LHCN-M2 (cell line): ENCODE measurements around the gene WDR45B. TPM values are rescaled to one million over a fixed set of nuclear protein-coding genes. Genes with fewer than 3 reads are reported as not detected.
A peak's percentile ranks its signal among the peaks of the same experiment; 100 is the strongest.
"Not testable (repeated sequence)": the region's sequence is repeated elsewhere in the genome, so short reads cannot be mapped to it uniquely, and the experiment has no call there.

Source experiments
- DNase-seq: peaks from one replicate; pipeline ENCODE4 v3.0.0-alpha.2; 2012; ENCODE audit warnings: low read depth
- total RNA-seq: library from RNA; depleted of rRNA; stranded (reverse); fragments of >200 nt; gene quantifications from 2 replicates; pipeline ENCODE4 v1.2.3, GENCODE V29; 2014

Gene WDR45B
- total RNA-seq, 1 experiment from 2014 or later, result 90.8 TPM

GRCh38 chr17:82657926-82658325 lies 9.7 kb upstream of the WDR45B start:
- DNase-seq, result no peak

- DNase-seq, result no peak
These were observed 8.0 kb upstream of the WDR45B start for GRCh38 chr17:82656266-82656665.

- DNase-seq, result no peak
These were observed 7.3 kb upstream of the WDR45B start for GRCh38 chr17:82655523-82655922.

GRCh38 chr17:82655038-82655479 lies 6.8 kb upstream of the WDR45B start:
- no peak for DNase-seq

- not testable (repeated sequence) for DNase-seq
These were observed 6.4 kb upstream of the WDR45B start for GRCh38 chr17:82654611-82655010.

GRCh38 chr17:82653651-82654528 lies 5.6 kb upstream of the WDR45B start:
- DNase-seq, result no peak

- DNase-seq, result no peak
These were observed 2.5 kb upstream of the WDR45B start for GRCh38 chr17:82650723-82651122.

- DNase-seq, result no peak
These were observed 1.4 kb upstream of the WDR45B start for GRCh38 chr17:82649501-82650261.

- no peak for DNase-seq
These were observed 593 bp upstream of the WDR45B start for GRCh38 chr17:82648742-82649331.

- no peak for DNase-seq
These were observed 565 bp downstream of the WDR45B start for GRCh38 chr17:82647593-82648164.

GRCh38 chr17:82645516-82645915 lies 2.7 kb downstream of the WDR45B start:
- DNase-seq, result peak; percentile 13

- no peak for DNase-seq
These were observed 4.1 kb downstream of the WDR45B start for GRCh38 chr17:82644148-82644547.

- no peak for DNase-seq
These were observed 6.2 kb downstream of the WDR45B start for GRCh38 chr17:82642022-82642421.

GRCh38 chr17:82640036-82640435 lies 8.2 kb downstream of the WDR45B start:
- no peak for DNase-seq

GRCh38 chr17:82639628-82640027 lies 8.6 kb downstream of the WDR45B start:
- no peak for DNase-seq

- DNase-seq, result no peak
These were observed 10.0 kb downstream of the WDR45B start for GRCh38 chr17:82638183-82638773.

- no peak for DNase-seq
These were observed 11.3 kb downstream of the WDR45B start for GRCh38 chr17:82636626-82637598.

- no peak for DNase-seq
These were observed 14.9 kb downstream of the WDR45B start for GRCh38 chr17:82633343-82633742.

- peak; percentile 22 for DNase-seq
These were observed 15.8 kb downstream of the WDR45B start for GRCh38 chr17:82632451-82632850.

- no peak for DNase-seq
These were observed 16.7 kb downstream of the WDR45B start for GRCh38 chr17:82631544-82631943.
